SK-N-MC (cell line): ENCODE results near the gene TMEM231.
"Not testable (repeated sequence)": the region's sequence is repeated elsewhere in the genome, so short reads cannot be mapped to it uniquely, and the experiment has no call there.

Experiments used
- DNase-seq: peaks from one replicate; pipeline ENCODE4 v3.0.0-alpha.2; 2011; ENCODE audit warnings: low read depth, low spot score
- H3K27ac ChIP-seq: fragments of 200-600 bp; sonication (generic); 2 replicates; pipeline ENCODE4 v1.5.1; 2016; ENCODE audit warnings: mixed run types
- H3K36me3 ChIP-seq: fragments of 200-600 bp; sonication (generic); 2 replicates; pipeline ENCODE4 v1.6.1; 2017; ENCODE audit warnings: antibody characterized with exemption, low read length, mixed read lengths; ENCODE audit not compliant: insufficient read depth
- H3K4me3 ChIP-seq: fragments of 200-600 bp; sonication (generic); 2 replicates; pipeline ENCODE4 v1.5.1; 2016
- H3K9ac ChIP-seq: fragments of 200-600 bp; sonication (generic); 2 replicates; pipeline ENCODE4 v1.8.0; 2017; ENCODE audit warnings: mixed run types, mixed read lengths; ENCODE audit not compliant: insufficient read length
- H3K9me3 ChIP-seq: fragments of 200-600 bp; sonication (generic); 2 replicates; pipeline ENCODE4 v1.6.1; 2017; ENCODE audit warnings: low read depth, mild to moderate bottlenecking, antibody characterized with exemption, low read length, moderate library complexity, mixed read lengths
- EZH2 ChIP-seq: fragments of 200-600 bp; sonication (generic); IDR thresholded peaks from one replicate; pipeline ENCODE4 v1.6.1; 2017; ENCODE audit warnings: antibody characterized with exemption
- FOXP2 ChIP-seq: optimal IDR thresholded peaks from 2 replicates; pipeline ENCODE3; 2011; ENCODE audit warnings: mild to moderate bottlenecking, moderate library complexity; ENCODE audit not compliant: insufficient read depth; ENCODE audit errors: extremely low read length, control extremely low read depth
- POLR2AphosphoS5 ChIP-seq: IDR thresholded peaks from 2 replicates; pipeline ENCODE4 v1.6.1; 2012; ENCODE audit warnings: mild to moderate bottlenecking, low read depth, low read length, borderline replicate concordance

Gene TMEM231

GRCh38 chr16:75503801-75504200, 52.3 kb downstream of the TMEM231 start:
- H3K27ac ChIP-seq = no peak overlapping the region
- H3K9ac ChIP-seq = no peak overlapping the region
- TF ChIP-seq POLR2AphosphoS5 (no peak), FOXP2 (no peak), EZH2 (no peak)
- H3K36me3 ChIP-seq = no peaks in the 10 kb centered on the region
- no peak overlapping the region for H3K4me3 ChIP-seq
- no peak for DNase-seq
- no peaks in the 10 kb centered on the region for H3K9me3 ChIP-seq

GRCh38 chr16:75502916-75503605, 53.0 kb downstream of the TMEM231 start:
- no peak overlapping the region for H3K9ac ChIP-seq
- TF ChIP-seq EZH2 (no peak), FOXP2 (no peak), POLR2AphosphoS5 (no peak)
- H3K36me3 ChIP-seq = no peaks in the 10 kb centered on the region
- no peaks in the 10 kb centered on the region for H3K9me3 ChIP-seq
- no peak overlapping the region for H3K27ac ChIP-seq
- H3K4me3 ChIP-seq = no peak overlapping the region
- no peak for DNase-seq

GRCh38 chr16:75501820-75502219, 54.2 kb downstream of the TMEM231 start:
- H3K9ac ChIP-seq, DNase-seq, H3K4me3 ChIP-seq, H3K27ac ChIP-seq, H3K36me3 ChIP-seq, H3K9me3 ChIP-seq: not testable (repeated sequence)

DNA sequence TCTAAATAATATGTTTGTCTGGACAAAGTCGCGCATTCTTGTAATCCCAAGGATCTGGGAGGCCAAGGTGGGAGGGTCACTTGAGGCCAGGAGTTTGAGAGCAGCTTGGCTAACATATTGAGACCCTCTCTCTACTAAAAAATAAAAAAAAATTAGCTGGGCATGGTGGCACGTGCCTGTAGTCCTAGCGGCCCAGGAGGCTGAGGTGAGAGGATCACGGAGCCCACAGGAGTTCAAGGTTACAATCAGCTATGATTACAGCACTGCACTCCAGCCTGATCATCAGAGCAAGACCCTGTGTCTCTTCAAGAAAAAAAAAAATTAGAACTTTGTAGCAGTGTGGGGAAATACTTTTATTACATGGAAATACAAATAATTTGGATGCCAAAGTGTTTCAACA, 54.7 kb downstream of the TMEM231 start:
- TF ChIP-seq EZH2 = no peak
- no peak for TF ChIP-seq POLR2AphosphoS5
- TF ChIP-seq FOXP2 = no peak
- Histone ChIP-seq H3K4me3 (no peak overlapping the region), H3K36me3 (no peaks in the 10 kb centered on the region), H3K9me3 (no peaks in the 10 kb centered on the region), H3K9ac (no peak overlapping the region), H3K27ac (no peak overlapping the region)
- no peak for DNase-seq

DNA sequence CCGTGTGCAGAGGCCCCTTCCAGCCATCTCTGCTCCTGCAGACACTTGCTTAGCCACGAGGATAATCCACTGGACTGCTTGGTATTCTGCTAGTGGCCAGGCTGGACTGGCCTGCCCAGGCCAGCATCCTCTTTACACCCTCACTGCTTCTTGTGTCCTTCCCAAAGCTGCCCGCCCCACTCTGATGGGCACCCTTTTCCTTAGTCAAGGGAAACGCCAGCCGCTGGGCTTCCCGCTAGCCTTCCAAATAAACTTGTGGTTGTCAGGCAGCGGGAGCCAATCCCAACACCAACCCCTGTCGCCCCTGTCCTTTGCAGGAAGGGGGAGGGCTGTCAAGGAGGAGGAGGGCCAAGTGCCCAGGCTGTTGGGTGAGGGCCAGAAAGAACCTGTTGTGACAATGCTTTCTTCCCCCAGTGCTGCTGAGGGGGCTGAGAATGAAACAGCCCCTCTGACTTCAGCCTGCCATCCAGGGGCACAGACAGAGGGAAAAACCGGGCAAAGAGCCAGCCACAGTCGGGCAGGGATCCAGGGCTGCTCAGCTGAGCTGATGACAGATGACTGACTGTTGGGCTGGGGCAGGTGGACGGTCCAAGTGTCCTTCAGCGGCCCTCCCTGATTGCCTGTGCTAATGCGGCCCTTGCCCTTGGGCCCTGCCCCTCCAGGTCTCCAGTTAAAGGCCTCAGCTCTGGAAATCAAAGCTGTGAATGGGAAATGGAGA, 57.3 kb downstream of the TMEM231 start:
- not testable (repeated sequence) for H3K4me3 ChIP-seq, H3K27ac ChIP-seq, DNase-seq, H3K9ac ChIP-seq, H3K9me3 ChIP-seq, H3K36me3 ChIP-seq

DNA sequence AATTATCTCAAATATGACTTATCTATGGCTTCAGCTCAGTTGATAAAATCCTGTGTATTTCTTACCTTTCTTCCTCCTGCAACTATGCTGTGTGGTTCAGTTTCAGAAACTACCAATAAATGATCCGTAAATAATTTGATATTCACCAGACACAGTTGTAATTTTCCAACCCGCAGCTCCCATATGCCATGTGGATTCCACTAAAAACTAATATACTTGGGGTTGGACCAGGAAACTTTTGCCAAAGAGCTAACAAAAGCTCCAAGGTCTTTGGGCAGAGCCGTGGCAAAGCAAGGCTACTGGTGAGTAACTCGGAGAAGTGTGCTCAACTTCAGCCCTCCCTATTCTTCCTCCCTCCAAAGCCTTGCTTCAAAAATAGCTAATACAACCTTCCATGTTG, 58.5 kb downstream of the TMEM231 start:
- no peak for DNase-seq

GRCh38 chr16:75495076-75495674, 60.9 kb downstream of the TMEM231 start, which contains the start of gene CHST6:
TSS of gene CHST6 (minus strand) at chr16:75495441. CDS start at chr16:75479828, 15,613 bp downstream.
- Histone ChIP-seq H3K27ac (no peak within 1 kb of the TSS), H3K36me3 (no peaks in the 10 kb centered on the region), H3K9ac (no peak within 1 kb of the TSS), H3K4me3 (no peak within 1 kb of the TSS), H3K9me3 (no peaks in the 10 kb centered on the region)
- no peak for DNase-seq
- TF ChIP-seq POLR2AphosphoS5 (no peak), FOXP2 (no peak), EZH2 (no peak)

More for the DNA sequence above, 58.5 kb downstream of the TMEM231 start:
- peak overlapping the region; percentile 19; the same call in 1 of the 2 replicates for H3K27ac ChIP-seq
- no peak overlapping the region for H3K4me3 ChIP-seq
- no peak overlapping the region for H3K9ac ChIP-seq
- TF ChIP-seq POLR2AphosphoS5 (no peak), FOXP2 (no peak), EZH2 (no peak)
- no peaks in the 10 kb centered on the region for H3K9me3 ChIP-seq
- no peaks in the 10 kb centered on the region for H3K36me3 ChIP-seq

- no peak overlapping the region for H3K4me3 ChIP-seq
- no peak overlapping the region for H3K9ac ChIP-seq
- H3K27ac ChIP-seq = no peak overlapping the region
- H3K36me3 ChIP-seq = no peaks in the 10 kb centered on the region
- TF ChIP-seq EZH2 = no peak
- no peak for TF ChIP-seq POLR2AphosphoS5
- no peak for TF ChIP-seq FOXP2
- no peak for DNase-seq
- no peaks in the 10 kb centered on the region for H3K9me3 ChIP-seq
Observed at GRCh38 chr16:75494661-75495075, 61.4 kb downstream of the TMEM231 start.

DNA sequence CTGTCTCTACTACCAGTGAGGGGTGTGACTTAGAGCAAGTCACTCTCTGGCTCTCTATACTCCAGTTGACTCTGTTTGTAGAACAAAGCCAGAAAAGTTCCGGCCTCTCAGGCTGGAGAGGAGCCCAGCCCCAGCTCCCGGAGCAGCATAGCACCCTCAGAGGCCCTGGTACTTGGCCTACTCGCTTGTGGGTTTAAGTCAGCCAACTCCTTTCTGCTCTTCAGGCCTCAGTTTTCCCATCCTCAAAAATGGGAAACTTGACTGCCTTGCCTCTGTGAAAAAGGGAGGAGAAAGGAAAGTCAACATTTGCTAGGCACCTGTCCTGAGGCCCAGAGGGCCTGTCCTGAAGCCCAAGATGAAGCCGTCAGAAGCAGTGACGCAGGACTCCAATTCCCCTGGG, 61.9 kb downstream of the TMEM231 start:
- no peak overlapping the region for H3K27ac ChIP-seq
- H3K4me3 ChIP-seq = no peak overlapping the region
- no peak for DNase-seq
- no peaks in the 10 kb centered on the region for H3K36me3 ChIP-seq
- H3K9ac ChIP-seq = no peak overlapping the region
- H3K9me3 ChIP-seq = no peaks in the 10 kb centered on the region
- TF ChIP-seq FOXP2 (no peak), EZH2 (no peak), POLR2AphosphoS5 (no peak)
